Skeletal muscle tissue (tissue), 4 donors: Measurements from ENCODE around the gene EHHADH. TPM values are rescaled to one million over a fixed set of nuclear protein-coding genes. Genes with fewer than 3 reads are reported as not detected.

Source experiments
- H3K27ac ChIP-seq: one replicate; pipeline ENCODE4 v1.7.0; 2013; ENCODE audit warnings: mild to moderate bottlenecking, low read depth, low read length, inconsistent platforms
- H3K27me3 ChIP-seq, 3 donors: one replicate each; pipeline ENCODE4 v1.7.0; 2013; ENCODE audit warnings: low read length in 3 of 3; ENCODE audit not compliant: control insufficient read depth in 3 of 3, insufficient read depth in 3 of 3
- H3K36me3 ChIP-seq, 3 donors: one replicate each; pipeline ENCODE4 v1.7.0; 2013; ENCODE audit warnings: low read length in 3 of 3; ENCODE audit not compliant: control insufficient read depth in 3 of 3, insufficient read depth in 3 of 3
- H3K4me1 ChIP-seq, 3 donors: one replicate each; pipeline ENCODE4 v1.7.0; 2013; ENCODE audit warnings: low read length in 3 of 3, mild to moderate bottlenecking in 3 of 3; ENCODE audit not compliant: control insufficient read depth in 3 of 3, insufficient read depth in 3 of 3
- H3K4me3 ChIP-seq, 3 donors: one replicate each; pipeline ENCODE4 v1.7.0; 2013; ENCODE audit warnings: low read length in 3 of 3
- H3K9ac ChIP-seq, 3 donors: one replicate each; pipeline ENCODE4 v1.7.0; 2013; ENCODE audit warnings: low read length in 3 of 3, mild to moderate bottlenecking in 3 of 3, moderate library complexity in 2 of 3, low read depth in 1 of 3
- H3K9me3 ChIP-seq, 3 donors: one replicate each; pipeline ENCODE4 v1.7.0; 2013; ENCODE audit warnings: low read length in 3 of 3; ENCODE audit not compliant: control insufficient read depth in 3 of 3
- total RNA-seq: library from RNA; depleted of rRNA; stranded (reverse); fragments of >200 nt; gene quantifications from one replicate; pipeline ENCODE4 v1.2.3, GENCODE V29; 2014
- donor health status: Osteomylitis.

EHHADH gene
- total RNA-seq, 1 donor from 2014 or later: 1.0 TPM

DNA sequence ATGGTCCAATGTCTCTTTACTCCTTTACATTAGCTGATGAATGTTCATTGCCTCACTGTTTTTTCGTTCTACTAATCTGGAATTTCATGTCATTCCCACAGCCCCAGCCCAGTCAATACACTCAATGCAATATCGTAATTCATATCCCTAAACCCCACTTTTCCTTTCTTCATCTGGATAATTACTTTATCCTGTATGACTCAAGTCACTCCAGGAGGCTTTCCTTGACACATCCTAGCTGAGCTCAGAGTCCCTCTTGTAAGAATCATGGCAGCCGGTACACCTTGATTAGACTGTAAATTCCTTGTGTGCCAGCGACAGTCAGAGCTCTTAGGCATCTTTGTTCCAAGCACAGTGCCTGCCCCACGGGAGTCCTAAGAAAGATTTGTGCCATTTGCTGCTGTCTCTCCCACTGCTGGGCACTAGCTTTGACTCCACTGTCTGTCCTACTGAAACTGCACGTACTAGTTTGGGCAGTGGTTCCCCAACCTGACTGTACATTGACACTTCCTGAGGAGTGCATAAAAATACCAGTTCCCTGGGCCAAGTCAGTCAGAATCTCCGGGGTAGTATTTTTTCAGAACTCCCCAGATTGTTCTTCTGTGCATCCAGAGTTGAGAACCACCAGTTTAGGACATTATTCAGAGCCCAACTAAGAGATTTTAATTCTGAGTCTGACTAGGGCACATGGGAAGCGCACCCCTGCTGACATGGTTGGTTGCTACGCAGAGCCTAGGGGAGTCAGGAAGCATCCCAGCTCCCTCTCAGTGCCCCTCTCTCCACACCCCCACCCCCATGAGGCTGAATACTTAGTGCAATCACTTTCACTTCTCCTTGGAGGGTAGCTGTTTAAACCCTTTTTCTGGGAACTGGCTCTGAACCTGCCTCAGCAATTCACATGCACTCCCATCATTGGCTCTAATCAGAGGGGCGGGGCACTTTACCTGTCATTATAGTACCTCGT lies 81.5 kb downstream of the EHHADH start:
- peaks cover 3 to 6% (median 3%) of the 10 kb centered on the region in 3 donors for H3K4me1 ChIP-seq
- no peaks in the 10 kb centered on the region for H3K9me3 ChIP-seq
- no peak overlapping the region for H3K9ac ChIP-seq
- H3K36me3 ChIP-seq: no peaks in the 10 kb centered on the region
- no peak overlapping the region for H3K4me3 ChIP-seq
- no peak overlapping the region for H3K27ac ChIP-seq
- H3K27me3 ChIP-seq: no peaks in the 10 kb centered on the region

DNA sequence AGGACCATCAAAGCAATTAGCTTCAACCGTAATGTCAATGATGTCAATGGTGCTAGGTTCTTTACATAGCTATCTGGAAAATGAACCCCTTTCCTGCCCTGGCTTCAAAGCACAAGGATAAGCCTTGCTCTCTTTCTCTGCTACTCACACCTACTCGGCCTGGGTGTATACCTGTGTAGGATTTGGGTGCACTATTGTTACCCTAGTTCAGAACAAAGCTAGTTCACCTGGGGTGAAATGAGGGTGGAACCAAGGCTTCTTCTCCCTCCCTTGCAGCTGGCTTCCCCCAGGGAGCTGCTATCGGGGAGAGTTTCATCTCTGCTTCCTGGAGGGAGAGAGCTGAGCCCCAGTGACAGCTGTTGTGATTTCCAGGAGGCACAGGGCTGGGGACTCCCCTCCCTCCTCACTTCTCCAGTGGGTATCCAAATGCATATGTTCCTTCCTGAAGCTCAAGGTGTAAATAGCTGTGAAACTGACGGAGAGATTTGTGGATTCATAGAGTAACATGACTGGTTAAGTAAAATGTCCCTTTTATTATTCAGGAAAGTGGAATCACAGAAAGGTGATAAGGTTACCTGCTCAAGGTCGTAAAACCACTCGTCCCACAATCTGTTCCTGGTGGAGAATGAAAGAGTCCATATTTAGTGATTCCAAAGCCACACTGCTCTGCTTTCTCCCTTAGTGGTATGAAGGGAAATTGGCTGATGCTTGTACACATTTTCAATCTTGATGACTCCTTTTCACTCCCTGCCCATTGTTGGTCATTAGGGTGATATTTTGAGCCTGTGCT lies 89.2 kb downstream of the EHHADH start:
- Histone ChIP-seq H3K9me3 (no peaks in the 10 kb centered on the region), H3K27me3 (peaks cover 0 to 8% (median 0%) of the 10 kb centered on the region in 3 donors), H3K4me1 (no peaks in the 10 kb centered on the region), H3K9ac (no peak overlapping the region), H3K27ac (no peak overlapping the region), H3K4me3 (no peak overlapping the region), H3K36me3 (no peaks in the 10 kb centered on the region)

DNA sequence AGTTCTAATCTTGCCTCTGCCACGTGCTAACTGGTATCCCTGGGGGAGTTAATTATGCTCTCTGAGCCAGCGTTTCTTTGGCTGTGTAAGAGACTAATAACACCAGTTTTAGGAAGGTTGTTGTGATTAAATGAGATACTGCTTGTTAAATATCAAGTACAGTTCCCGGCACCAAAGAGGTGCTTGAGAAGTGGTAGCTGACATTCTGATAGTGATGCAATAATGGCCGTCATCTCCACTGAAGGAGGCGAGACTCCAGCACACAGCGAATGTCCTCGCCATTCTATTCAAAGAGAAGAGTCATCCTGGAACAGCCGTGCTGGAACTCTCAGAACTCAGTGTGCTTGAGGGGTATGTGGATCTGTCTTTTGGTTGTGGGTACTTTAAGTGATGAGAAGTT lies 91.2 kb downstream of the EHHADH start:
- no peak overlapping the region for H3K9ac ChIP-seq
- no peaks in the 10 kb centered on the region for H3K9me3 ChIP-seq
- H3K4me1 ChIP-seq: no peaks in the 10 kb centered on the region
- H3K36me3 ChIP-seq: no peaks in the 10 kb centered on the region
- H3K27ac ChIP-seq: no peak overlapping the region
- H3K27me3 ChIP-seq: peaks cover 0 to 15% (median 0%) of the 10 kb centered on the region in 3 donors
- no peak overlapping the region for H3K4me3 ChIP-seq

GRCh38 chr3:185161761-185162160 lies 92.1 kb downstream of the EHHADH start:
- H3K4me3 ChIP-seq: no peak overlapping the region
- H3K4me1 ChIP-seq: no peaks in the 10 kb centered on the region
- no peaks in the 10 kb centered on the region for H3K9me3 ChIP-seq
- no peak overlapping the region for H3K9ac ChIP-seq
- peaks cover 0 to 17% (median 0%) of the 10 kb centered on the region in 3 donors for H3K27me3 ChIP-seq
- H3K36me3 ChIP-seq: no peaks in the 10 kb centered on the region
- H3K27ac ChIP-seq: no peak overlapping the region

GRCh38 chr3:185157347-185157746 lies 96.5 kb downstream of the EHHADH start:
- H3K4me3 ChIP-seq: no peak overlapping the region
- no peak overlapping the region for H3K9ac ChIP-seq
- H3K27me3 ChIP-seq: peaks cover 17 to 19% (median 17%) of the 10 kb centered on the region in 3 donors
- no peaks in the 10 kb centered on the region for H3K9me3 ChIP-seq
- H3K4me1 ChIP-seq: peaks cover 2 to 14% (median 8%) of the 10 kb centered on the region in 3 donors
- H3K36me3 ChIP-seq: no peaks in the 10 kb centered on the region
- H3K27ac ChIP-seq: no peak overlapping the region

GRCh38 chr3:185155678-185156077 lies 98.2 kb downstream of the EHHADH start:
- no peak overlapping the region for H3K27ac ChIP-seq
- no peak overlapping the region for H3K4me3 ChIP-seq
- H3K27me3 ChIP-seq: peaks cover 13 to 23% (median 18%) of the 10 kb centered on the region in 3 donors
- H3K9ac ChIP-seq: no peak overlapping the region
- H3K36me3 ChIP-seq: no peaks in the 10 kb centered on the region
- peaks cover 2 to 14% (median 8%) of the 10 kb centered on the region in 3 donors for H3K4me1 ChIP-seq
- no peaks in the 10 kb centered on the region for H3K9me3 ChIP-seq

GRCh38 chr3:185153861-185154629 lies 99.8 kb downstream of the EHHADH start:
- H3K36me3 ChIP-seq: no peaks in the 10 kb centered on the region
- H3K4me1 ChIP-seq: peaks cover 2 to 14% (median 8%) of the 10 kb centered on the region in 3 donors
- no peak overlapping the region for H3K27ac ChIP-seq

GRCh38 chr3:185153171-185153771 lies 100.6 kb downstream of the EHHADH start:
- Histone ChIP-seq H3K4me3 (peak overlapping the region; percentile 67 to 75 (median 71)), H3K9ac (peak overlapping the region in 2 of 3 donors; percentile 54 to 66), H3K27ac (no peak overlapping the region), H3K4me1 (peaks cover 2 to 14% (median 8%) of the 10 kb centered on the region in 3 donors), H3K9me3 (no peaks in the 10 kb centered on the region), H3K27me3 (peaks cover 12 to 27% (median 18%) of the 10 kb centered on the region in 3 donors), H3K36me3 (no peaks in the 10 kb centered on the region)

More at GRCh38 chr3:185153861-185154629, 99.8 kb downstream of the EHHADH start:
- Histone ChIP-seq H3K9ac (no peak overlapping the region), H3K9me3 (no peaks in the 10 kb centered on the region), H3K4me3 (peak overlapping the region in 2 of 3 donors; percentile 45 to 67), H3K27me3 (peaks cover 15 to 27% (median 18%) of the 10 kb centered on the region in 3 donors)
